ENCODE results near the gene EMD.

EMD gene

DNA sequence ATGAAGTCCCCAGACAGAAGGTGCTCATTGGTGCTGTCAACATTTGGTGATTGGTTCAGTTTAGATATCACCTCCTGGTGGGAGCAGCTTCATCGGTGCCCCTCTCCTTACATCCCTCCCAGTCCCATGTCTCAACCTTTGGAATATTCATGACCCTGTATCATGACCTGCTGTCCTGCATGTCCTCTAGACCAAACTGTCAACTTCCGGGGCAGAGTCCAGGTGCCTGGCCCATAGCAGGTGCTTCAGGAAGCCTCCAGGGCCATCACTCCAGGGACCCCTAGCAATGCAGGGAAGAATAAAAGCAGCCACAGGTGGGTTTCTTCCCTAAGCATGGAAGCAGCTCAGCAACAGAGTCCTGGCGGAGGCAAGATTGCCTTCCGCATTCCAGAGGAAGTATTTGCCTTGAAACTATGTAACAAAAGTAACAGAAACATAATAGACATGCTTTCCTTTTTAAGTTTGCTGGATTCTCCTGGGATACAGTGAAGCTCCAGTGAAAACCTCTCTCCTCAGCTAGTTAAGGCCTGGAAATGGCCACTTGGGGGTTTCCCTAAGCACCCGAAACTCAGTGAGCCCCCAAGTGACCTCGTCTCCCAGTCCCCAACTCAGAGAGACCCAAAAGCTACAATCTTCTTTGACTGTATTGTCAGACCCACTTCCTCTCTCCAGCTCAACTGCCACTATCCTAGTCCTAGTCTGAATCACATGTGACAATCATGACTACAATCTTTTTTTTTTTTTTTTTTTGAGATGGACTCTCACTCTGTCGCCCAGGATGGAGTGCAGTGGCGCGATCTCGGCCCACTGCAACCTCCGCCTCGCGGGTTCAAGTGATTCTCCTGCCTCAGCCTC, 48.0 kb downstream of the EMD start:
- FAIRE-seq, result no peak

DNA sequence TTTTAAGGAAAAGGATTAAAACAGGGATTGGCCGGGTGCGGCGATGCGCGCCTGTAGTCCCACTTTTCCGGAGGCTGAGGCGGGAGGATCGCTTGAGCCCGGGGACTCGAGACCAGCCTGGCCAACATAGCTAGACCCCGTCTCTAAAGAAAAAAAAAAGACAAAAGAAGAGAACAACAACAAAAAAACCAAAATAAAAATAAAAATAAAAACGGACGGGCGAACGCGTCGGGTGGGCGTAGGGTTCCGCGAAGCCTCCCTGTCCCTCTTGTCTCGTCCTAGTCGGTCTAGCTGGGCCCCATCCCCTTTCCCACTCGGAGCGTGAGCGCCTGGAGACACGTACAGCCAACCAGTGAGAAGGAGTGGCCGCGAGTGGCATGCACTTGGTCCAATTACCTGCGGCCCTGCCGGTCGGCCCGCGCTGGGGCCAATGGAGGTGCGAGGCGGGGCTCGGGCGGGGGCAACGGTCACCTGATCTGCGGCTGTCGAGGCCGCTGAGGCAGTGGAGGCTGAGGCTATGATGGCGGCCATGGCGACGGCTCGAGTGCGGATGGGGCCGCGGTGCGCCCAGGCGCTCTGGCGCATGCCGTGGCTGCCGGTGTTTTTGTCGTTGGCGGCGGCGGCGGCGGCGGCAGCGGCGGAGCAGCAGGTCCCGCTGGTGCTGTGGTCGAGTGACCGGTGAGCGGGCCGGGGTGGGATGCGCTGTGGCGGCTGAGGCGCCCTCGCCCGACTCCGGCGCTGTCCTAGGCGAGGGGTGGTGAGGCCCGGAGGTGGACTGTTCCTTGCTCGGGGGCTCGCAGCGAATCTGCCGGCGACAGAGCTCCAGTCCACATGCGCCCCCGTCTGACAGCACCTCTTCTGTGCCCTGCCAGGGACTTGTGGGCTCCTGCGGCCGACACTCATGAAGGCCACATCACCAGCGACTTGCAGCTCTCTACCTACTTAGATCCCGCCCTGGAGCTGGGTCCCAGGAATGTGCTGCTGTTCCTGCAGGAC, 49.4 kb downstream of the EMD start, which contains the start of gene ATP6AP1:
Gene ATP6AP1, plus strand, starts transcription at position 502 of the 996 bp plus-strand sequence. Its CDS starts 16 bp downstream, at position 518.
- no peak for FAIRE-seq

DNA sequence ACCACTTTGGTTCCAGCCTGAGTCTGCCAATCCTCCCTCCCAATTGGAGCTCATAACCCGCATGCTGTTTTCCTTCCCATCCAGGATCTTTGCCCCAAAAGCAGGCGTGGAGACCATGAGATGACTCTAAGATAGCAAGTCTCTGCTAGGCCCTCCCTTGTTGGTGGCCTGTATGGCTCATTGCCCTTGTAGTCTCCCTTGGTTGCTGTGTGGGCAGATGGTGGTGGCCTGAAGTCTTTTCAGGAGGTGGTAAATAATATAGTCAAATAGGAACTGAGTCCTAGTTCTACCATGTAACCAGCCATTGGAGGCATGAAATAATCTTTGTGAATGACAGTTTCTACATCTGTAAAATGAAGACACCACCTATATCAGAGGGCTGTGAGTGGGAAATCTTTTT, 50.6 kb downstream of the EMD start:
- FAIRE-seq, result no peak

DNA sequence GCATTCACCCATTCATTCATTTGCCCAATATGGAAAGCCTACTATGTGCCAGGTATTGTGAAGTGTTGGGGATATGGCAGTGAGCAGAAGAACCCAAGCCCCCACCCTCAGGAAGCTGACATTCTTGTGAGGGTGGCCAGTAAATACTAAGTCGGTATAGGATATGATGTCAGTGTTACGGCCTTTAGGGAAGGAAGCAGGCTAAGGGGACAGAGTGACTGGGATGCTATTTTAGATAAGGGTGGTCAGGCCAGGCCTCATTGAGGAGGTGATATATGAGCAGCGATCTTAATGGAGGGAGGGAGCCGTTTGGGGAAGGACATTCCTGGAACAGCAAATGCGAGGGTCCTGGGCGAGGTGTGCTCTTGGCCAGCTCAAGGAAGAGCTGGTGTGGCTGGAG, 51.4 kb downstream of the EMD start:
- FAIRE-seq, result no peak

DNA sequence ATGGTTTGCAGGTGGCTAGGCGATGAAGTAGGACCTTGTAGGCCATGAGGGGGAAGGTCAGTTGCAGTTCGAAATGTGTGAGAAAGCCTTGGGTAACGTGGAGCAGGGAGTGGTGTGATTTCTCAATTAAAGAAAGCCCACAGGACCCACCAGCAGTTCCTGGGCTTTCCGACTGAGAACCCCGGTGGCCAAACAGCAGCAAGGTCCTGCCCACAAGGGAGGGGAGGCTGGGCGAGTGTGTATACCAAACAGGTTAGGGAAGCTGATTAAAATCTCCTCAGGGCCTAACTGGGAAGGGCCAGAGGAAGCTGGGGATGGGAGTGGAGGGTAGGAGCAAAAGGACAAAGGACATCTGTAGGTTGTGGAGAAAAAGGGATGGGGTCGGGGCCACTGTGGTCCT, 51.8 kb downstream of the EMD start:
- no peak for FAIRE-seq
